Measurements from ENCODE around the gene ZNF491.

ZNF491 gene

DNA sequence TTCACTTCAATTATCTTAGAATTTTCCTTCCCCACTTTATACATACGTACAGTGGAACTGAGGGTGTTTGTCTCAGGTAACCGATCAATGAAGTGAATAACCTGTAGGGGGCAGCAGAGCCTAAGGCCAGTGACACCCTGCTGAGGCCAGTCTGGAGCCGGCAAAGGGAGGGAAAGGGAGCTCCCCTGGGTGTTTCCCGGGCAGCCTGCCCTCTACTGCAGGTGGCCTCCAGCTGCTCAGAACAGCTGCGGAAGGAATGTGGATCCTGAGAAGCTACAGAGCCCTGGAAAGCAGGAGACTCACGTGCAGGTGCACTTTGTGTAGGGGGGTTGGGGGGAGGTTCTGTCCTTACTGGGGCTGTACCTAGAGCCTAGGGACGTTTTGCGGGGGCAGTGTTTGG, 832 bp upstream of the ZNF491 start:
- Histone ChIP-seq H3K4me2 (ENCODE audit: low read length) (peak overlapping the region; percentile 84), H2AFZ (ENCODE audit: low read depth, low read length) (no peak overlapping the region), H3K4me3 (ENCODE audit: low read length) (peak overlapping the region; percentile 73)

GRCh38 chr19:11806354-11807098, 8.2 kb downstream of the ZNF491 start:
- Histone ChIP-seq H3K36me3 (replicated peaks; ENCODE audit: low read depth, low read length) (peaks cover 21% of the 10 kb centered on the region), H4K20me1 (ENCODE audit: insufficient read depth, low read length) (no peaks in the 10 kb centered on the region), H3K79me2 (ENCODE audit: low read length) (no peaks in the 10 kb centered on the region), H2AFZ (ENCODE audit: low read depth, low read length) (no peak overlapping the region), H3K9ac (ENCODE audit: low read length) (no peak overlapping the region), H3K4me2 (ENCODE audit: low read length) (no peak overlapping the region), H3K27ac (ENCODE audit: low read length) (no peak overlapping the region), H3K4me1 (ENCODE audit: low read length) (peaks cover 5% of the 10 kb centered on the region), H3K9me3 (ENCODE audit: insufficient read depth, low read length) (peaks cover 30% of the 10 kb centered on the region), H3K27me3 (ENCODE audit: low read depth, low read length) (no peaks in the 10 kb centered on the region), H3K4me3 (ENCODE audit: low read length) (no peak overlapping the region)
- no peak for TF ChIP-seq CTCF (IDR thresholded peaks at IDR 0.05; ENCODE audit: low read depth, low read length)
- no peak for TF ChIP-seq EZH2phosphoT487 (IDR thresholded peaks at IDR 0.05; ENCODE audit: low read depth)

More for the DNA sequence above, 832 bp upstream of the ZNF491 start:
- H3K9ac ChIP-seq (ENCODE audit: low read length), result peak overlapping the region; percentile 8; the same call in 1 of the 2 replicates
- peaks cover 23% of the 10 kb centered on the region for H3K4me1 ChIP-seq (ENCODE audit: low read length)
- H4K20me1 ChIP-seq (ENCODE audit: insufficient read depth, low read length), result no peaks in the 10 kb centered on the region
- no peak overlapping the region for H3K27ac ChIP-seq (ENCODE audit: low read length)
- 0 out of 2 replicates have a peak, but pooled peaks cover 3% of the 10 kb centered on the region for H3K9me3 ChIP-seq (ENCODE audit: insufficient read depth, low read length)
- no peaks in the 10 kb centered on the region for H3K27me3 ChIP-seq (ENCODE audit: low read depth, low read length)
- H3K36me3 ChIP-seq (replicated peaks; ENCODE audit: low read depth, low read length), result peaks cover 2% of the 10 kb centered on the region
- TF ChIP-seq EZH2phosphoT487 (IDR thresholded peaks at IDR 0.05; ENCODE audit: low read depth) (no peak), CTCF (IDR thresholded peaks at IDR 0.05; ENCODE audit: low read depth, low read length) (peak; percentile 91)
- H3K79me2 ChIP-seq (ENCODE audit: low read length), result no peaks in the 10 kb centered on the region

DNA sequence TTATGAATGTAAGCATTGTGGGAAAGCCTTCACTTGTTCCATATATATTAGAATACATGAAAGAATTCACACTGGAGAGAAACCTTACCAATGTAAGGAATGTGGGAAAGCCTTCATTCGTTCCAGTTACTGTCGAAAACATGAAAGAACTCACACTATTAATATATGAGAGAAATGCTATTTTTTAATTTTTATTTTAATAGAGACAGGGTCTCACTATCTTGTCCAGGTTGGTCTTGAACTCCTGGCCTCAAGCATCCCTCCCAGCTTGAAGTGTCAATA, 8.7 kb downstream of the ZNF491 start:
- no peaks in the 10 kb centered on the region for H3K79me2 ChIP-seq (ENCODE audit: low read length)
- H3K36me3 ChIP-seq (replicated peaks; ENCODE audit: low read depth, low read length), result peaks cover 21% of the 10 kb centered on the region
- no peak overlapping the region for H3K27ac ChIP-seq (ENCODE audit: low read length)
- H2AFZ ChIP-seq (ENCODE audit: low read depth, low read length), result no peak overlapping the region
- no peak overlapping the region for H3K9ac ChIP-seq (ENCODE audit: low read length)
- no peak overlapping the region for H3K4me3 ChIP-seq (ENCODE audit: low read length)
- no peaks in the 10 kb centered on the region for H3K27me3 ChIP-seq (ENCODE audit: low read depth, low read length)
- no peaks in the 10 kb centered on the region for H4K20me1 ChIP-seq (ENCODE audit: insufficient read depth, low read length)
- H3K4me1 ChIP-seq (ENCODE audit: low read length), result peaks cover 5% of the 10 kb centered on the region
- TF ChIP-seq CTCF (IDR thresholded peaks at IDR 0.05; ENCODE audit: low read depth, low read length), result no peak
- TF ChIP-seq EZH2phosphoT487 (IDR thresholded peaks at IDR 0.05; ENCODE audit: low read depth), result no peak
- no peak overlapping the region for H3K4me2 ChIP-seq (ENCODE audit: low read length)
- peaks cover 29% of the 10 kb centered on the region for H3K9me3 ChIP-seq (ENCODE audit: insufficient read depth, low read length)

GRCh38 chr19:11813703-11814028, 15.3 kb downstream of the ZNF491 start:
- TF ChIP-seq EZH2phosphoT487 (IDR thresholded peaks at IDR 0.05; ENCODE audit: low read depth), result no peak
- TF ChIP-seq CTCF (IDR thresholded peaks at IDR 0.05; ENCODE audit: low read depth, low read length), result no peak
- Histone ChIP-seq H2AFZ (ENCODE audit: low read depth, low read length) (peak overlapping the region; percentile 91), H3K9me3 (ENCODE audit: insufficient read depth, low read length) (no peaks in the 10 kb centered on the region), H3K4me3 (ENCODE audit: low read length) (peak overlapping the region; percentile 87), H4K20me1 (ENCODE audit: insufficient read depth, low read length) (no peaks in the 10 kb centered on the region), H3K79me2 (ENCODE audit: low read length) (0 out of 2 replicates have a peak, but pooled peaks cover 4% of the 10 kb centered on the region), H3K36me3 (replicated peaks; ENCODE audit: low read depth, low read length) (peaks cover 2% of the 10 kb centered on the region), H3K27ac (ENCODE audit: low read length) (no peak overlapping the region), H3K27me3 (ENCODE audit: low read depth, low read length) (no peaks in the 10 kb centered on the region), H3K4me1 (ENCODE audit: low read length) (peaks cover 5% of the 10 kb centered on the region), H3K4me2 (ENCODE audit: low read length) (peak overlapping the region; percentile 92), H3K9ac (ENCODE audit: low read length) (peak overlapping the region; percentile 77)

All from OCI-LY3 (cell line).